Naive thymus-derived CD8-positive, alpha-beta T cell (primary cell): ENCODE data around the gene EQTN. TPM values are rescaled to one million over a fixed set of nuclear protein-coding genes. Genes with fewer than 3 reads are reported as not detected.

Experiments used
- ATAC-seq, 2 donors: fragments of 150-1000 bp; cut with Tn5 transposase in 1 of 2; sonication (Bioruptor Pico), chemical (Tn5 transposase) in 1 of 2; 1 replicate in 1 of 2; 2 replicates in 1 of 2; pipeline ENCODE4 v1.10.0; 2021; ENCODE audit warnings: mild to moderate bottlenecking in 2 of 2, moderate library complexity in 2 of 2
- POLR2A ChIA-PET: fragments of 350-600 bp; sonication (Branson Sonifier 250); formaldehyde crosslinking; loops from one replicate; lab custom pipeline; 2021; ENCODE audit warnings: antibody characterized with exemption; lab: Charles Lee
- DNase-seq, 10 donors: peaks; one replicate each; pipeline versions ENCODE4 v3.0.0 to v3.0.0-alpha.2; 2020 to 2022
- H3K27ac Mint-ChIP-seq, 10 donors: one replicate each; pipeline ENCODE4 v1.8.0; 2020 to 2022; ENCODE audit warnings: mild to moderate bottlenecking in 10 of 10, mixed read lengths in 10 of 10, moderate library complexity in 4 of 10, inconsistent platforms in 1 of 10
- H3K27me3 Mint-ChIP-seq, 5 donors: one replicate each; pipeline ENCODE4 v1.8.0; 2021 to 2022; ENCODE audit warnings: mixed read lengths in 5 of 5
- H3K36me3 Mint-ChIP-seq, 3 donors: one replicate each; pipeline ENCODE4 v1.8.0; 2020 to 2022; ENCODE audit warnings: mixed read lengths in 3 of 3, mild to moderate bottlenecking in 2 of 3, inconsistent platforms in 1 of 3
- H3K4me1 Mint-ChIP-seq, 4 donors: one replicate each; pipeline ENCODE4 v1.8.0; 2021 to 2022; ENCODE audit warnings: mixed read lengths in 4 of 4
- H3K4me3 Mint-ChIP-seq, 10 donors: one replicate each; pipeline ENCODE4 v1.8.0; 2020 to 2022; ENCODE audit warnings: mild to moderate bottlenecking in 10 of 10, mixed read lengths in 10 of 10, moderate library complexity in 6 of 10, inconsistent platforms in 1 of 10
- H3K9me3 Mint-ChIP-seq, 9 donors: one replicate each; pipeline ENCODE4 v1.8.0; 2020 to 2022; ENCODE audit warnings: mixed read lengths in 9 of 9, mild to moderate bottlenecking in 3 of 9, inconsistent platforms in 1 of 9, moderate library complexity in 1 of 9
- polyA plus RNA-seq, 3 donors: library from polyadenylated mRNA; unstranded; fragments of 300-500 nt; fragmentation: Illumina TruSeq; gene quantifications; one replicate each; pipeline ENCODE4 v1.2.3, GENCODE V29; 2021
- total RNA-seq, 8 experiments: library from RNA in 2 of 8; stranded (reverse) in 2 of 8; gene quantifications; one replicate each; pipeline ENCODE4 v1.2.3 and lab custom pipeline; 2021 to 2026

Gene EQTN
- total RNA-seq: not detected
- not detected for polyA plus RNA-seq
- total RNA-seq (lab: John Stamatoyannopoulos, UW): 0 to 0.30 (median 0) reads per million in 6 experiments

DNA sequence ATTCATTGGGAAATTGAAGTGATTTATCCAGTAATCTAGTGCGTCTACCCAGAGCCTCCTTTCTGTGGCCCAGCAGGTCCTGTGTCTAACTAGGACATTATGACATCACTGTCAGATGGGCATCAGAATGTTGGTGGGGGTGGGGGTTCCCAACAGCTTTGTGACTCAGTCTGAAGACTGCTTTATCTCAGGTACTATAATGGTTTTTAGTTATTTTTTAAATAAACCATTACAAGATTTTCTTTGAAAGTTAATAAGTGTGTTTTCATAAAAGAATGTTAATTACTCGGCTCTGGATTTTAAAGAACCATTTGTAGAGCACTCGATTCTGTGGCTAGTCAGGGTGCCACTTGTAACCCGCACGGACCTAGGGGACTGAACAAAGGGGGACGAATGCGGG, at the start of gene EQTN:
TSS of gene EQTN (minus strand) at position 101 of the 400 bp plus-strand sequence. CDS start at position 6, 95 bp downstream.
- Mint-ChIP-seq H3K4me1 (peaks cover 0 to 2% (median 0%) of the 10 kb centered on the region in 4 donors), H3K9me3 (no peaks in the 10 kb centered on the region), H3K27me3 (peaks cover 1 to 11% (median 7%) of the 10 kb centered on the region in 5 donors), H3K36me3 (no peaks in the 10 kb centered on the region), H3K4me3 (no peak within 1 kb of the TSS), H3K27ac (no peak within 1 kb of the TSS)
- DNase-seq (no peak), ATAC-seq (no peak)
- POLR2A ChIA-PET: no interaction called here

- H3K4me1 Mint-ChIP-seq: peaks cover 0 to 8% (median 0%) of the 10 kb centered on the region in 4 donors
- peaks cover 0 to 1% (median 0%) of the 10 kb centered on the region in 3 donors for H3K36me3 Mint-ChIP-seq
- DNase-seq (no peak), ATAC-seq (no peak)
- H3K27me3 Mint-ChIP-seq: no peaks in the 10 kb centered on the region
- H3K9me3 Mint-ChIP-seq: peaks cover 0 to 3% (median 0%) of the 10 kb centered on the region in 9 donors
- no peak overlapping the region for H3K4me3 Mint-ChIP-seq
- POLR2A ChIA-PET: no interaction called here
- H3K27ac Mint-ChIP-seq: no peak overlapping the region
These were observed 47.8 kb upstream of the EQTN start for GRCh38 chr9:27344776-27345175.

GRCh38 chr9:27341545-27342294, 44.8 kb upstream of the EQTN start:
- H3K36me3 Mint-ChIP-seq: no peaks in the 10 kb centered on the region
- peaks cover 0 to 3% (median 1%) of the 10 kb centered on the region in 4 donors for H3K4me1 Mint-ChIP-seq
- no peak overlapping the region for H3K27ac Mint-ChIP-seq
- no peaks in the 10 kb centered on the region for H3K27me3 Mint-ChIP-seq
- DNase-seq (no peak), ATAC-seq (no peak)
- POLR2A ChIA-PET: no interaction called here
- H3K4me3 Mint-ChIP-seq: no peak overlapping the region
- H3K9me3 Mint-ChIP-seq: peaks cover 0 to 3% (median 0%) of the 10 kb centered on the region in 9 donors

- Mint-ChIP-seq H3K27me3 (no peaks in the 10 kb centered on the region), H3K9me3 (peaks cover 0 to 3% (median 0%) of the 10 kb centered on the region in 9 donors), H3K36me3 (no peaks in the 10 kb centered on the region), H3K4me3 (no peak overlapping the region), H3K27ac (no peak overlapping the region), H3K4me1 (peaks cover 0 to 3% (median 1%) of the 10 kb centered on the region in 4 donors)
- POLR2A ChIA-PET: no interaction called here
- DNase-seq (no peak), ATAC-seq (no peak)
These were observed 44.1 kb upstream of the EQTN start for GRCh38 chr9:27340961-27341511.

DNA sequence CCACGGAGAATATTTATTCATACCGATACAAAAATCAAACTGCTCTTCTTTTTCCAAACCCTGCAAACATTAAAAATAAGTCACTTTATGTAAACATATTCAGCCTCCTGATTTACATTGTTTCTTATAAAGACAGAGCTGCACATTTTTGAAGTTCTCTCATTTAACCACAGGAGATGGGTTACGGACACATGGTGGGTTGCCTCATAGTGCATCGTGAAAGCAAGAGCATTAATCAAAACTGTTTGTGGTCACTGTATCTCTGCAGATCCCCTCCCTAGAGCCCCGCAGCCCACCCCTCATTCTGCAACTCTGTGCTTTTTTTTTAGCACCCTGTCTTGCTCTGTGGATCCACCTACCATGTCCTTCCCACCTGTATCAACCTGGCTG, 43.3 kb upstream of the EQTN start:
- POLR2A ChIA-PET: no interaction called here
- peaks cover 0 to 3% (median 0%) of the 10 kb centered on the region in 9 donors for H3K9me3 Mint-ChIP-seq
- no peak for ATAC-seq
- H3K4me3 Mint-ChIP-seq: no peak overlapping the region
- H3K27me3 Mint-ChIP-seq: no peaks in the 10 kb centered on the region
- H3K27ac Mint-ChIP-seq: no peak overlapping the region
- H3K36me3 Mint-ChIP-seq: no peaks in the 10 kb centered on the region
- no peak for DNase-seq
- H3K4me1 Mint-ChIP-seq: peaks cover 0 to 3% (median 1%) of the 10 kb centered on the region in 4 donors

GRCh38 chr9:27339661-27340284, 42.8 kb upstream of the EQTN start:
- POLR2A ChIA-PET: no interaction called here
- ATAC-seq: no peak
- Mint-ChIP-seq H3K27ac (no peak overlapping the region), H3K4me1 (peaks cover 0 to 3% (median 1%) of the 10 kb centered on the region in 4 donors), H3K4me3 (no peak overlapping the region), H3K36me3 (no peaks in the 10 kb centered on the region), H3K9me3 (peaks cover 0 to 3% (median 0%) of the 10 kb centered on the region in 9 donors), H3K27me3 (no peaks in the 10 kb centered on the region)
- DNase-seq: no peak

GRCh38 chr9:27338527-27338903, 41.6 kb upstream of the EQTN start:
- Mint-ChIP-seq H3K4me3 (no peak overlapping the region), H3K4me1 (peaks cover 0 to 6% (median 2%) of the 10 kb centered on the region in 4 donors), H3K27ac (peak overlapping the region in 2 of 10 donors; percentile 14 to 65), H3K36me3 (no peaks in the 10 kb centered on the region), H3K27me3 (no peaks in the 10 kb centered on the region), H3K9me3 (peaks cover 0 to 3% (median 0%) of the 10 kb centered on the region in 9 donors)
- DNase-seq (no peak), ATAC-seq (no peak)
- POLR2A ChIA-PET: no interaction called here

GRCh38 chr9:27337833-27338526, 41.0 kb upstream of the EQTN start:
- no peaks in the 10 kb centered on the region for H3K27me3 Mint-ChIP-seq
- ATAC-seq (no peak), DNase-seq (no peak)
- H3K4me1 Mint-ChIP-seq: peaks cover 0 to 7% (median 3%) of the 10 kb centered on the region in 4 donors
- H3K36me3 Mint-ChIP-seq: no peaks in the 10 kb centered on the region
- peaks cover 0 to 3% (median 0%) of the 10 kb centered on the region in 9 donors for H3K9me3 Mint-ChIP-seq
- POLR2A ChIA-PET: no interaction called here
- no peak overlapping the region for H3K4me3 Mint-ChIP-seq
- H3K27ac Mint-ChIP-seq: peak overlapping the region in 3 of 10 donors; percentile 14 to 65 (median 36)

DNA sequence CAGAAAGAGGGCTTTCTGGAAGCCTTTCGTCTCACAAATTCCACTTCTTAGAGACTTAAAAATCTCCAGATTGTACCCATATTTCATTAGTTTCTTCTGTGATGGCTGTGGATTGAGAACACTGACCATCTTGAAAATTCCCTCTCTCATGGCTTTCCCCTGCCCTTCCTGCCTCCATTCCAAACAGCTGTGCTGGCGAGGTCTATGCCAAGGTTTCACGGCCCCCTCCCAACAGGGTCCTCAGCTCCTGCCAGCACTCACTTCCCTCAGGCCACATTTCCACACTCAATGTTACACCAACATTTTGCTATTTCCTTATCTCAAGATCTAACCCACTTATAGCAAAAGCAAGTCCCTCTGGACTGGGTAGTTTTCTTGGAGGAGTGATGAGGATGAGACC, 40.3 kb upstream of the EQTN start:
- Mint-ChIP-seq H3K36me3 (no peaks in the 10 kb centered on the region), H3K9me3 (peaks cover 0 to 3% (median 0%) of the 10 kb centered on the region in 9 donors), H3K4me1 (peaks cover 0 to 7% (median 3%) of the 10 kb centered on the region in 4 donors), H3K27ac (no peak overlapping the region), H3K4me3 (no peak overlapping the region), H3K27me3 (no peaks in the 10 kb centered on the region)
- DNase-seq (no peak), ATAC-seq (no peak)
- POLR2A ChIA-PET: no interaction called here

DNA sequence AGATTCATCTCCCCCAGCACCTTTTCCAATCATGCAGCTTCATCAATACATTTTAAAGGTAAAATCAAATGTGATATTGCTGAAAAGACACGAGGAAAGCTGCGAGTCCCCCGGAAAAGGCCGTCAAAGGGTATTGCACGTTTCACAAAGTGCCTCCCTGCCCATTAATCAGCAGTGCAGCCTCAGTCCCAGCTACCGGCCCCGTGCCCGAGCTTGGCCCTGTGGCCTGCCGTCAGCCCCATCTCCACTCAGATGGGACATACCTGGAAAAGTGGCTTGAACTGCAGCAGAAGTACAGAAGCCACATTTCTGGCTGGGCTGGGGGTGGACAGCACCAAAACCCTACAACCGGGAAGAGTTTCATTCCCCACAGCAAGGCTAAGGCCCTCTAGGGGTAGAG, 39.9 kb upstream of the EQTN start:
- no peak for ATAC-seq
- no peak overlapping the region for H3K4me3 Mint-ChIP-seq
- DNase-seq: no peak
- peaks cover 0 to 7% (median 3%) of the 10 kb centered on the region in 4 donors for H3K4me1 Mint-ChIP-seq
- no peaks in the 10 kb centered on the region for H3K27me3 Mint-ChIP-seq
- no peak overlapping the region for H3K27ac Mint-ChIP-seq
- H3K36me3 Mint-ChIP-seq: no peaks in the 10 kb centered on the region
- POLR2A ChIA-PET: no interaction called here
- H3K9me3 Mint-ChIP-seq: peaks cover 0 to 3% (median 0%) of the 10 kb centered on the region in 9 donors

DNA sequence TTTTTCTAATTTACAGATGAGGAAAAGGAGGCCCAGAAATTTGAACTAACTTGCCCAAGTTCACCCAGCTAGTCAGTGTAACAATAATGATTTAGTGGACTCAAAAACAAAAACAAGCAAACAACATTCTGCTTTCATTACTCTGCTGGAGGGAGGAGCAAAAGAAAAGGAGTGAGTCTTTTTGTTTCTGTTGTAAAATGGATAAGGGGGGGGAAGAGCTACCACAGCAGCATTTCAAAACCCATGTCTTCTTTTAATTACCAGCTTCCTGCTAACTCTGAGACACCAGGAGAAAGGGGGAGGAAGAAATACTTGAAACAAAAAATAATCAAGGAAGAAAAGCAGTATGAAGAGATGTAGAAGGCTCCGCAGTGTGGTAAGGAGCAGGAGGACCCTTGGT, 39.2 kb upstream of the EQTN start:
- Mint-ChIP-seq H3K36me3 (no peaks in the 10 kb centered on the region), H3K9me3 (no peaks in the 10 kb centered on the region), H3K4me1 (peaks cover 0 to 5% (median 3%) of the 10 kb centered on the region in 4 donors), H3K27me3 (peaks cover 0 to 5% (median 0%) of the 10 kb centered on the region in 5 donors), H3K27ac (peak overlapping the region in 1 of 10 donors; percentile 31), H3K4me3 (no peak overlapping the region)
- no peak for DNase-seq
- POLR2A ChIA-PET: no interaction called here
- ATAC-seq: no peak

- ATAC-seq: no peak
- Mint-ChIP-seq H3K27me3 (peaks cover 0 to 6% (median 0%) of the 10 kb centered on the region in 5 donors), H3K4me1 (peaks cover 0 to 5% (median 3%) of the 10 kb centered on the region in 4 donors), H3K36me3 (no peaks in the 10 kb centered on the region), H3K9me3 (no peaks in the 10 kb centered on the region), H3K4me3 (no peak overlapping the region), H3K27ac (peak overlapping the region in 1 of 10 donors; percentile 50)
- POLR2A ChIA-PET: no interaction called here
- DNase-seq: no peak
These were observed 38.1 kb upstream of the EQTN start for GRCh38 chr9:27335075-27335474.
